ENCODE results near the gene KCND3.

Gene KCND3

GRCh38 chr1:111841189-111841588, 148.3 kb downstream of the KCND3 start:
- DNase-seq: no peak

- no peak for DNase-seq
These were observed 152.1 kb downstream of the KCND3 start for GRCh38 chr1:111837393-111837792.

GRCh38 chr1:111836111-111836510, 153.4 kb downstream of the KCND3 start:
- DNase-seq: no peak

- no peak for DNase-seq
These were observed 154.0 kb downstream of the KCND3 start for GRCh38 chr1:111835514-111835913.

- DNase-seq: no peak
These were observed 154.5 kb downstream of the KCND3 start for GRCh38 chr1:111834956-111835355.

- DNase-seq: no peak
These were observed 156.1 kb downstream of the KCND3 start for GRCh38 chr1:111833334-111833733.

GRCh38 chr1:111832521-111833155, 156.8 kb downstream of the KCND3 start:
- DNase-seq: no peak

GRCh38 chr1:111831153-111831552, 158.3 kb downstream of the KCND3 start:
- no peak for DNase-seq

GRCh38 chr1:111827946-111828345, 161.5 kb downstream of the KCND3 start:
- DNase-seq: no peak

GRCh38 chr1:111826278-111826677, 163.2 kb downstream of the KCND3 start:
- DNase-seq: no peak

- DNase-seq: no peak
These were observed 164.3 kb downstream of the KCND3 start for GRCh38 chr1:111825217-111825616.

- DNase-seq: no peak
These were observed 167.3 kb downstream of the KCND3 start for GRCh38 chr1:111822138-111822537.

GRCh38 chr1:111821121-111821745, 168.2 kb downstream of the KCND3 start:
- DNase-seq: no peak

- no peak for DNase-seq
These were observed 169.8 kb downstream of the KCND3 start for GRCh38 chr1:111819566-111820263.

- no peak for DNase-seq
These were observed 170.9 kb downstream of the KCND3 start for GRCh38 chr1:111818546-111818945.

GRCh38 chr1:111818081-111818480, 171.4 kb downstream of the KCND3 start:
- DNase-seq: no peak

- no peak for DNase-seq
These were observed 174.8 kb downstream of the KCND3 start for GRCh38 chr1:111814642-111815041.

- DNase-seq: no peak
These were observed 175.2 kb downstream of the KCND3 start for GRCh38 chr1:111814305-111814628.

GRCh38 chr1:111813440-111814304, 175.8 kb downstream of the KCND3 start:
- DNase-seq: no peak

GRCh38 chr1:111812306-111812705, 177.2 kb downstream of the KCND3 start:
- DNase-seq: no peak

- DNase-seq: no peak
These were observed 177.6 kb downstream of the KCND3 start for GRCh38 chr1:111811891-111812290.

- DNase-seq: no peak
These were observed 184.2 kb downstream of the KCND3 start for GRCh38 chr1:111805251-111805650.

GRCh38 chr1:111804776-111805175, 184.7 kb downstream of the KCND3 start:
- DNase-seq: no peak
